Adrenal gland (tissue), 5 donors: Measurements from ENCODE around the gene ZNF500.

Experiments used
- POLR2A ChIP-seq, 2 donors: fragments of 450-650 bp; IDR thresholded peaks; one replicate each; pipeline ENCODE4 v1.6.1; 2017; ENCODE audit warnings: antibody characterized with exemption in 2 of 2, mild to moderate bottlenecking in 2 of 2, moderate library complexity in 1 of 2
- TF ChIP-seq, protein P1 (sequence below), 6 experiments: fragments of 450-650 bp in 4 of 6; fragments of 200-600 bp in 2 of 6; sonication (generic) in 1 of 6; IDR thresholded peaks; 1 replicate in 5 of 6; 2 replicates in 1 of 6; pipeline versions ENCODE4 v1.5.1 to v1.8.0; 2016 to 2021; ENCODE audit warnings: antibody characterized with exemption in 6 of 6, mild to moderate bottlenecking in 2 of 6, moderate library complexity in 1 of 6
- donor health status: DM: no; HTN: no; CAD: no.

DNA sequence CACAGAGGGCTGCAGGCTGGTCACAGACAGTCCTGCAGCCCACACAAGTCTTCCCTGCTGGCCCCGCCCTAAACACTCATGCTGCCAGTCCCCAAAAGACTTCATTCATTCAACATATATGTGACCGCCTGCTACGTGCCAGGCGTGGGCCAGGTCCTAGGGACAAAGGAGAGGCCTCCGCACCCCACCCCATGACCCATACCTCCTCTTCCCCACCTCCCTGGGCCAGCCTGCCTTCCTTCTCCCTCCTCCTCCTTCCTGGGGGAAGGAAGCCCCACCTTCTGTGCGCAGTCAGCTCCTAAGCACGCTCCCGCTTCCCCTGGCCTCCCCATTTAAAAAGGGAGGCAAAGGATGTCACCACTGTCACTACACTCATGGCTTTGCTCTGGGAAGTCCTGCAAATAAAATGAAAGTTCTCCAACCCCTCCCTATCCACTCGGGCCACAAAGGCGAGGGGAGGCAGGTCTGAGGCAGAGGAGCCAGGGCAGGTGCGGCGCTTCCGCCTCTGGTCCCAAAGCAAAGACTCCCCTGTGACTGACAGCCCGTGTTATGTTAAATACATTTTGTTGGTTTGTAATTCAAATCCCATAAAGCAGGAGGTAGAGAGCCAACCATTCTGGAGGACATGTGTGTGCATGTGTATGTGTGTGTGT lies 23.6 kb downstream of the ZNF500 start:
- TF ChIP-seq, protein P1, sequence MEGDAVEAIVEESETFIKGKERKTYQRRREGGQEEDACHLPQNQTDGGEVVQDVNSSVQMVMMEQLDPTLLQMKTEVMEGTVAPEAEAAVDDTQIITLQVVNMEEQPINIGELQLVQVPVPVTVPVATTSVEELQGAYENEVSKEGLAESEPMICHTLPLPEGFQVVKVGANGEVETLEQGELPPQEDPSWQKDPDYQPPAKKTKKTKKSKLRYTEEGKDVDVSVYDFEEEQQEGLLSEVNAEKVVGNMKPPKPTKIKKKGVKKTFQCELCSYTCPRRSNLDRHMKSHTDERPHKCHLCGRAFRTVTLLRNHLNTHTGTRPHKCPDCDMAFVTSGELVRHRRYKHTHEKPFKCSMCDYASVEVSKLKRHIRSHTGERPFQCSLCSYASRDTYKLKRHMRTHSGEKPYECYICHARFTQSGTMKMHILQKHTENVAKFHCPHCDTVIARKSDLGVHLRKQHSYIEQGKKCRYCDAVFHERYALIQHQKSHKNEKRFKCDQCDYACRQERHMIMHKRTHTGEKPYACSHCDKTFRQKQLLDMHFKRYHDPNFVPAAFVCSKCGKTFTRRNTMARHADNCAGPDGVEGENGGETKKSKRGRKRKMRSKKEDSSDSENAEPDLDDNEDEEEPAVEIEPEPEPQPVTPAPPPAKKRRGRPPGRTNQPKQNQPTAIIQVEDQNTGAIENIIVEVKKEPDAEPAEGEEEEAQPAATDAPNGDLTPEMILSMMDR (IDR thresholded peaks at IDR 0.05), result no peak
- TF ChIP-seq POLR2A (IDR thresholded peaks at IDR 0.05), result no peak
